GM23338 (cell line): ENCODE measurements around the gene ABCA5. TPM values are rescaled to one million over a fixed set of nuclear protein-coding genes. Genes with fewer than 3 reads are reported as not detected.

Experiments used
- ATAC-seq: fragments of 200-7000 bp; cut with Tn5 transposase; 3 replicates; pipeline ENCODE4 v1.9.1; 2020
- DNase-seq: peaks from one replicate; pipeline ENCODE4 v3.0.0-alpha.2; 2015; ENCODE audit warnings: low spot score
- H2AFZ ChIP-seq: fragments of 200-600 bp; sonication (generic); 2 replicates; pipeline ENCODE4 v1.8.0; 2016; ENCODE audit warnings: antibody characterized with exemption, mild to moderate bottlenecking, moderate library complexity
- H3F3A ChIP-seq: fragments of 200-600 bp; sonication (generic); replicated peaks from 2 replicates; pipeline ENCODE4 v1.8.0; 2017; ENCODE audit warnings: antibody characterized with exemption, mixed run types, low read depth
- H3K27ac ChIP-seq: fragments of 200-600 bp; sonication (generic); 2 replicates; pipeline ENCODE4 v1.6.1; 2016; ENCODE audit warnings: low read depth
- H3K27me3 ChIP-seq: fragments of 200-600 bp; sonication (generic); 2 replicates; pipeline ENCODE4 v1.8.0; 2016; ENCODE audit warnings: mild to moderate bottlenecking, mixed run types, moderate library complexity; ENCODE audit not compliant: insufficient read depth
- H3K36me3 ChIP-seq: fragments of 200-600 bp; sonication (generic); 2 replicates; pipeline ENCODE4 v1.8.0; 2016; ENCODE audit warnings: mild to moderate bottlenecking; ENCODE audit not compliant: insufficient read depth
- H3K4me1 ChIP-seq: fragments of 200-600 bp; sonication (generic); 2 replicates; pipeline ENCODE4 v1.8.0; 2016; ENCODE audit warnings: mild to moderate bottlenecking, moderate library complexity; ENCODE audit not compliant: insufficient read depth
- H3K4me2 ChIP-seq: fragments of 200-600 bp; sonication (generic); 2 replicates; pipeline ENCODE4 v1.7.1; 2017; ENCODE audit warnings: mixed run types
- H3K4me3 ChIP-seq: fragments of 200-600 bp; sonication (generic); 2 replicates; pipeline ENCODE4 v1.6.1; 2016; ENCODE audit warnings: mixed run types
- H3K79me2 ChIP-seq: fragments of 200-600 bp; sonication (generic); replicated peaks from 2 replicates; pipeline ENCODE4 v1.8.0; 2017; ENCODE audit warnings: mild to moderate bottlenecking; ENCODE audit not compliant: insufficient read depth
- H3K9me2 ChIP-seq: fragments of 200-600 bp; sonication (generic); 2 replicates; pipeline ENCODE4 v1.8.0; 2017; ENCODE audit not compliant: insufficient read depth
- H4K20me1 ChIP-seq: fragments of 200-600 bp; sonication (generic); replicated peaks from 2 replicates; pipeline ENCODE4 v1.8.0; 2017; ENCODE audit warnings: mild to moderate bottlenecking; ENCODE audit not compliant: insufficient read depth
- H3K27ac Mint-ChIP-seq: 2 replicates; pipeline ENCODE4 v1.8.0; 2020; ENCODE audit warnings: inconsistent platforms, mild to moderate bottlenecking, moderate library complexity, mixed read lengths
- H3K27me3 Mint-ChIP-seq: 3 replicates; pipeline ENCODE4 v1.8.0; 2022; ENCODE audit warnings: low read depth, mild to moderate bottlenecking, moderate library complexity, mixed read lengths, inconsistent platforms; ENCODE audit not compliant: insufficient read depth, poor library complexity
- H3K36me3 Mint-ChIP-seq: 3 replicates; pipeline ENCODE4 v1.8.0; 2021; ENCODE audit warnings: low read depth, mild to moderate bottlenecking, inconsistent platforms, moderate library complexity, mixed read lengths
- H3K4me1 Mint-ChIP-seq: 3 replicates; pipeline ENCODE4 v1.8.0; 2020; ENCODE audit warnings: mild to moderate bottlenecking, inconsistent platforms, mixed read lengths
- H3K4me3 Mint-ChIP-seq: 3 replicates; pipeline ENCODE4 v1.8.0; 2021; ENCODE audit warnings: moderate library complexity, mild to moderate bottlenecking, inconsistent platforms, mixed read lengths
- H3K9me3 Mint-ChIP-seq: 3 replicates; pipeline ENCODE4 v1.8.0; 2020; ENCODE audit warnings: moderate library complexity, mild to moderate bottlenecking, inconsistent platforms, mixed read lengths
- ETS1 ChIP-seq: IDR thresholded peaks from 2 replicates; pipeline ENCODE4 v1.6.1; 2016; ENCODE audit warnings: antibody characterized with exemption
- POLR2AphosphoS5 ChIP-seq: IDR thresholded peaks from 2 replicates; pipeline ENCODE4 v1.6.1; 2016; ENCODE audit warnings: antibody characterized with exemption, low read depth
- ZNF462 ChIP-seq: fragments of 250-450 bp; sonication (Bioruptor Pico); IDR thresholded peaks from 2 replicates; pipeline ENCODE4 v1.5.0; 2020; ENCODE audit warnings: mild to moderate bottlenecking, moderate library complexity
- long read RNA-seq: library from polyadenylated mRNA; unstranded; transcript quantifications from one replicate; pipeline ENCODE4 v2.0.0, GENCODE V29; 2020; ENCODE audit not compliant: unreplicated experiment
- polyA plus RNA-seq: library from polyadenylated mRNA; unstranded; fragments of >200 nt; fragmentation: Nextera tagmentation; extraction: Ambion mirVana; gene quantifications from 2 replicates; pipeline ENCODE4 v1.2.1, GENCODE V29; 2016
- total RNA-seq: library from RNA; depleted of rRNA; stranded (reverse); fragments of >200 nt; shearing (Covaris generic); gene quantifications from 2 replicates; pipeline ENCODE4 v1.2.3, GENCODE V29; 2014; rRNA removed

The ABCA5 gene
- 3.1 and 12.2 TPM in 2 replicates for total RNA-seq
- polyA plus RNA-seq: 2.6 and 3.4 TPM in 2 replicates
- long read RNA-seq: 0 reads

- peak within 1 kb of the TSS; percentile 86 for H3K4me3 Mint-ChIP-seq
- Histone ChIP-seq H3K9me2 (no peaks in the 10 kb centered on the region), H3F3A (no peaks in the 10 kb centered on the region), H3K27ac (no peak within 1 kb of the TSS), H3K4me3 (peak within 1 kb of the TSS; percentile 75), H2AFZ (peak within 1 kb of the TSS; percentile 97), H3K36me3 (no peaks in the 10 kb centered on the region), H3K79me2 (no peaks in the 10 kb centered on the region), H4K20me1 (no peaks in the 10 kb centered on the region), H3K27me3 (peaks cover 24% of the 10 kb centered on the region), H3K4me1 (peaks cover 26% of the 10 kb centered on the region), H3K4me2 (peak within 1 kb of the TSS; percentile 88)
- H3K27me3 Mint-ChIP-seq: peaks cover 12% of the 10 kb centered on the region
- H3K36me3 Mint-ChIP-seq: peaks cover 14% of the 10 kb centered on the region
- DNase-seq (peak; percentile 91), ATAC-seq (peak; percentile 96)
- H3K4me1 Mint-ChIP-seq: peaks cover 18% of the 10 kb centered on the region
- H3K27ac Mint-ChIP-seq: 0 out of 2 replicates have a peak within 1 kb of the TSS, but pooled peaks have one; percentile 49
- H3K9me3 Mint-ChIP-seq: peaks cover 20% of the 10 kb centered on the region
- TF ChIP-seq ZNF462 (no peak), POLR2AphosphoS5 (peak; percentile 72)
Observed at GRCh38 chr17:69327060-69327831, at the start of gene ABCA5. Gene ABCA5 (minus strand): TSS chr17:69327133. CDS start chr17:69314415, 12,718 bp downstream.

GRCh38 chr17:69375229-69375628 lies 48.3 kb upstream of the ABCA5 start:
- DNase-seq (no peak), ATAC-seq (no peak)
- Histone ChIP-seq H3K4me2 (no peak overlapping the region), H3K27me3 (no peaks in the 10 kb centered on the region), H3K4me1 (peaks cover 11% of the 10 kb centered on the region), H4K20me1 (no peaks in the 10 kb centered on the region), H3K27ac (no peak overlapping the region), H2AFZ (no peak overlapping the region), H3K79me2 (no peaks in the 10 kb centered on the region), H3F3A (no peaks in the 10 kb centered on the region), H3K9me2 (no peaks in the 10 kb centered on the region), H3K4me3 (no peak overlapping the region), H3K36me3 (no peaks in the 10 kb centered on the region)
- Mint-ChIP-seq H3K27me3 (no peaks in the 10 kb centered on the region), H3K27ac (no peak overlapping the region), H3K4me3 (no peak overlapping the region), H3K9me3 (no peaks in the 10 kb centered on the region), H3K4me1 (peaks cover 9% of the 10 kb centered on the region; the same call in 2 of the 3 replicates), H3K36me3 (no peaks in the 10 kb centered on the region)
- TF ChIP-seq ETS1: no peak
- TF ChIP-seq ZNF462: no peak
